ENCODE data around the gene TRABD2B. TPM values are rescaled to one million over a fixed set of nuclear protein-coding genes. Genes with fewer than 3 reads are reported as not detected.

TRABD2B gene
- total RNA-seq, 4 donors from 2014 or later, result 0.05 to 0.15 (median 0.12) TPM

GRCh38 chr1:47810964-47811682 lies 186.1 kb downstream of the TRABD2B start:
- no peak for ATAC-seq
- in situ Hi-C loops (cut with MboI; ENCODE audit: low sequenced_read_pairs in 4 of 4) (no loop called here), intact Hi-C loops (cut with DNase I; ENCODE audit: low total_unique reads) (no loop called here)
- Histone ChIP-seq H3K4me3 (no peak overlapping the region), H3K4me1 (no peaks in the 10 kb centered on the region), H3K27ac (no peak overlapping the region), H3K27me3 (peaks cover 0 to 4% (median 0%) of the 10 kb centered on the region in 3 donors), H3K36me3 (no peaks in the 10 kb centered on the region), H3K9me3 (no peaks in the 10 kb centered on the region)
- no peak for DNase-seq
- no peak for TF ChIP-seq POLR2A (IDR thresholded peaks at IDR 0.05)
- TF ChIP-seq, protein P1, sequence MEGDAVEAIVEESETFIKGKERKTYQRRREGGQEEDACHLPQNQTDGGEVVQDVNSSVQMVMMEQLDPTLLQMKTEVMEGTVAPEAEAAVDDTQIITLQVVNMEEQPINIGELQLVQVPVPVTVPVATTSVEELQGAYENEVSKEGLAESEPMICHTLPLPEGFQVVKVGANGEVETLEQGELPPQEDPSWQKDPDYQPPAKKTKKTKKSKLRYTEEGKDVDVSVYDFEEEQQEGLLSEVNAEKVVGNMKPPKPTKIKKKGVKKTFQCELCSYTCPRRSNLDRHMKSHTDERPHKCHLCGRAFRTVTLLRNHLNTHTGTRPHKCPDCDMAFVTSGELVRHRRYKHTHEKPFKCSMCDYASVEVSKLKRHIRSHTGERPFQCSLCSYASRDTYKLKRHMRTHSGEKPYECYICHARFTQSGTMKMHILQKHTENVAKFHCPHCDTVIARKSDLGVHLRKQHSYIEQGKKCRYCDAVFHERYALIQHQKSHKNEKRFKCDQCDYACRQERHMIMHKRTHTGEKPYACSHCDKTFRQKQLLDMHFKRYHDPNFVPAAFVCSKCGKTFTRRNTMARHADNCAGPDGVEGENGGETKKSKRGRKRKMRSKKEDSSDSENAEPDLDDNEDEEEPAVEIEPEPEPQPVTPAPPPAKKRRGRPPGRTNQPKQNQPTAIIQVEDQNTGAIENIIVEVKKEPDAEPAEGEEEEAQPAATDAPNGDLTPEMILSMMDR (IDR thresholded peaks at IDR 0.05 in 4 of 5, conservative IDR thresholded peaks at IDR 0.05 in 1 of 5), result no peak

- Histone ChIP-seq H3K27ac (no peak overlapping the region), H3K9me3 (no peaks in the 10 kb centered on the region), H3K27me3 (peaks cover 0 to 4% (median 0%) of the 10 kb centered on the region in 3 donors), H3K4me3 (no peak overlapping the region), H3K36me3 (no peaks in the 10 kb centered on the region), H3K4me1 (no peaks in the 10 kb centered on the region)
- DNase-seq, result no peak
- no peak for ATAC-seq
- intact Hi-C loops (cut with DNase I; ENCODE audit: low total_unique reads) (no loop called here), in situ Hi-C loops (cut with MboI; ENCODE audit: low sequenced_read_pairs in 4 of 4) (no loop called here)
- TF ChIP-seq, protein P1 (IDR thresholded peaks at IDR 0.05 in 4 of 5, conservative IDR thresholded peaks at IDR 0.05 in 1 of 5), result no peak
- no peak for TF ChIP-seq POLR2A (IDR thresholded peaks at IDR 0.05)
Measured at GRCh38 chr1:47809301-47810084, 187.7 kb downstream of the TRABD2B start.

DNA sequence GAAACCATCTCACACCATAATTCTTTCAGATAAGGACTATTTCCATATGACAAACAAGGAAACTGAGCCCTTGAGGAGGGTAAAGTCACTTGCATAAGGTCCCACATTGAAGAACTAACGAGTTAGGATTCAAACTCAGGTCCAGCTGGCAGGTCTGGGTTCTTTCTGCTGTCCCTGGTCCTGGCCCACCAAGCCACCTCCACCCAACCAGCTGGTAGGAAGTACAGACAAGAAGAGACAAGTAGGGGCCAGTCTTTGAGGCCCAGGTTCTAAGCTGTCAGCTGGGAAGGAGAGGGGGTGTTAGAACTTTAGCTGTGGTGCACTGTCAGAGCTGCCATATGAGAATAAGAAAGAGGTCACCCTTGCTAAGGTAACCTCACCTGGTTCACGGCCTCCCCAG lies 188.6 kb downstream of the TRABD2B start:
- Histone ChIP-seq H3K27ac (no peak overlapping the region), H3K4me1 (no peaks in the 10 kb centered on the region), H3K4me3 (no peak overlapping the region), H3K9me3 (no peaks in the 10 kb centered on the region), H3K36me3 (no peaks in the 10 kb centered on the region), H3K27me3 (peaks cover 0 to 4% (median 0%) of the 10 kb centered on the region in 3 donors)
- intact Hi-C loops (cut with DNase I; ENCODE audit: low total_unique reads) (no loop called here), in situ Hi-C loops (cut with MboI; ENCODE audit: low sequenced_read_pairs in 4 of 4) (no loop called here)
- no peak for TF ChIP-seq POLR2A (IDR thresholded peaks at IDR 0.05)
- TF ChIP-seq, protein P1 (IDR thresholded peaks at IDR 0.05 in 4 of 5, conservative IDR thresholded peaks at IDR 0.05 in 1 of 5), result no peak
- DNase-seq, result no peak
- no peak for ATAC-seq

DNA sequence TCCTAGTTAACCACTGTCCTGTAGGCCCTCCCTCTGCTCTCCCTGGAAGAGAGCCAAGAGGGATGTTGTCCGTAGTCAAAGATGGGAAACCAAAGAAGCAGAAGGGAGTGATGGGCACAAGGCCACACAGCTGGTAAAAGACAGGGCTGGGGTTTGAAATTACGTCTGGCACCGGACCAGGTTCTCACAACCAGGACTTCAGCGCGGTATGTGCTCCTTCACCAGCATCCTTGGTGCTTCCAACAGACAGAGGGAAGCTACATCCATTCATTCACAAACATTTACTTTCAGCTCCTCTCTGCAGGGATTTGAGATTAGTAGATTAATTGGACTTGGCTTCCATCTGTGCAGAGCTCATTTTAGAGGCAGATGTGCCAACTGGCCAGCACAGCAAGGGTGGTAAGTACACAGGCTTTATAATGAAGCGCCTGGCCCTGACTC lies 191.2 kb downstream of the TRABD2B start:
- no peak for DNase-seq
- no peak overlapping the region for H3K27ac ChIP-seq
- intact Hi-C loops (cut with DNase I; ENCODE audit: low total_unique reads), result no loop called here
- H3K4me1 ChIP-seq, result no peaks in the 10 kb centered on the region
- no peak for ATAC-seq
- H3K4me3 ChIP-seq, result no peak overlapping the region
- H3K36me3 ChIP-seq, result no peaks in the 10 kb centered on the region
- in situ Hi-C loops (cut with MboI; ENCODE audit: low sequenced_read_pairs in 4 of 4), result no loop called here
- TF ChIP-seq, protein P1 (IDR thresholded peaks at IDR 0.05 in 4 of 5, conservative IDR thresholded peaks at IDR 0.05 in 1 of 5), result no peak
- TF ChIP-seq POLR2A (IDR thresholded peaks at IDR 0.05), result no peak
- H3K27me3 ChIP-seq, result no peaks in the 10 kb centered on the region
- no peaks in the 10 kb centered on the region for H3K9me3 ChIP-seq
